ENCODE data around the gene LIPE. TPM values are rescaled to one million over a fixed set of nuclear protein-coding genes. Genes with fewer than 3 reads are reported as not detected.

Gene LIPE
- total RNA-seq, 1 donor from 2014 or later: 39.0 TPM

DNA sequence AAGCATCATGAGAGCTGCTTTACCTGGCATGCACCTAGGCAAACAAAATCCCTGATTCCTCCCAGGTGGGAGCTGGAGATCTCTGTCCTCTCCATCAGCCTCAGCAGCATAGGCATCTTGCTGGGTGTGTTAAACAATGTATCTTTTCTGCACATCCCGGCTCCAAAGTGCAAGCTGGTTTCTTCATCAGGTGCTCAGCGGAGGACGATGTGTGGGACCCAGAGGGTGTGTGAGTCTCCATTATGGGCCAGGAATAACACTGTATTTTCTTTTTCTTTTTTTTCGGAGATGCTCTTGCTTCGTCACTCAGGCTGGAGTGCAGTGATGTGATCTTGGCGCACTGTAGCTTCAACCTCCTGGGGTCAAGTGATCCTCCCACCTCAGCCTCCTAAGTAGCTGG is 47.0 kb downstream of the LIPE start:
- Mint-ChIP-seq H3K36me3 (ENCODE audit: unreplicated experiment) (peaks cover under 1% of the 10 kb centered on the region), H3K27ac (ENCODE audit: unreplicated experiment) (no peak overlapping the region), H3K27me3 (ENCODE audit: unreplicated experiment) (peaks cover 5% of the 10 kb centered on the region), H3K4me3 (ENCODE audit: unreplicated experiment) (no peak overlapping the region), H3K4me1 (ENCODE audit: low read depth, unreplicated experiment) (peaks cover 6% of the 10 kb centered on the region), H3K9me3 (ENCODE audit: unreplicated experiment) (peaks cover 5% of the 10 kb centered on the region)
- TF ChIP-seq, protein P1, sequence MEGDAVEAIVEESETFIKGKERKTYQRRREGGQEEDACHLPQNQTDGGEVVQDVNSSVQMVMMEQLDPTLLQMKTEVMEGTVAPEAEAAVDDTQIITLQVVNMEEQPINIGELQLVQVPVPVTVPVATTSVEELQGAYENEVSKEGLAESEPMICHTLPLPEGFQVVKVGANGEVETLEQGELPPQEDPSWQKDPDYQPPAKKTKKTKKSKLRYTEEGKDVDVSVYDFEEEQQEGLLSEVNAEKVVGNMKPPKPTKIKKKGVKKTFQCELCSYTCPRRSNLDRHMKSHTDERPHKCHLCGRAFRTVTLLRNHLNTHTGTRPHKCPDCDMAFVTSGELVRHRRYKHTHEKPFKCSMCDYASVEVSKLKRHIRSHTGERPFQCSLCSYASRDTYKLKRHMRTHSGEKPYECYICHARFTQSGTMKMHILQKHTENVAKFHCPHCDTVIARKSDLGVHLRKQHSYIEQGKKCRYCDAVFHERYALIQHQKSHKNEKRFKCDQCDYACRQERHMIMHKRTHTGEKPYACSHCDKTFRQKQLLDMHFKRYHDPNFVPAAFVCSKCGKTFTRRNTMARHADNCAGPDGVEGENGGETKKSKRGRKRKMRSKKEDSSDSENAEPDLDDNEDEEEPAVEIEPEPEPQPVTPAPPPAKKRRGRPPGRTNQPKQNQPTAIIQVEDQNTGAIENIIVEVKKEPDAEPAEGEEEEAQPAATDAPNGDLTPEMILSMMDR (IDR thresholded peaks at IDR 0.05; ENCODE audit: partially characterized antibody, unreplicated experiment): no peak
- DNase-seq: no peak

GRCh38 chr19:42378225-42379215 is 48.7 kb downstream of the LIPE start:
- TF ChIP-seq, protein P1 (IDR thresholded peaks at IDR 0.05; ENCODE audit: partially characterized antibody, unreplicated experiment): no peak
- Mint-ChIP-seq H3K4me1 (ENCODE audit: low read depth, unreplicated experiment) (peaks cover 6% of the 10 kb centered on the region), H3K36me3 (ENCODE audit: unreplicated experiment) (peaks cover 8% of the 10 kb centered on the region), H3K4me3 (ENCODE audit: unreplicated experiment) (no peak overlapping the region), H3K27ac (ENCODE audit: unreplicated experiment) (no peak overlapping the region), H3K9me3 (ENCODE audit: unreplicated experiment) (peaks cover 5% of the 10 kb centered on the region), H3K27me3 (ENCODE audit: unreplicated experiment) (peaks cover 8% of the 10 kb centered on the region)
- no peak for DNase-seq

DNA sequence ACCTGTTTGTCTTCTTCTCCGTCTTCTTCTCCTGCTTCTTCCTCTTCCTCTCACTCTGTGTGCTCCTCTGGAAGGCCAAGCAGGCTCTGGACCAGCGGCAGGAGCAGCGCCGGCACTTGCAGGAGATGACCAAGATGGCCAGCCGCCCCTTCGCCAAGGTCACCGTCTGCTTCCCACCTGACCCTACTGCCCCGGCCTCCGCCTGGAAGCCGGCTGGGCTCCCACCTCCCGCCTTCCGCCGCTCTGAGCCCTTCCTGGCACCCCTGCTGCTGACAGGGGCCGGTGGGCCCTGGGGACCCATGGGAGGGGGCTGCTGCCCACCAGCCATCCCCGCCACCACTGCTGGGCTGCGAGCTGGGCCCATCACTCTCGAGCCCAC is 51.0 kb downstream of the LIPE start:
- Mint-ChIP-seq H3K36me3 (ENCODE audit: unreplicated experiment) (peaks cover 8% of the 10 kb centered on the region), H3K4me3 (ENCODE audit: unreplicated experiment) (no peak overlapping the region), H3K27me3 (ENCODE audit: unreplicated experiment) (peaks cover 11% of the 10 kb centered on the region), H3K27ac (ENCODE audit: unreplicated experiment) (no peak overlapping the region), H3K4me1 (ENCODE audit: low read depth, unreplicated experiment) (peaks cover 7% of the 10 kb centered on the region), H3K9me3 (ENCODE audit: unreplicated experiment) (peaks cover 5% of the 10 kb centered on the region)
- DNase-seq: no peak
- TF ChIP-seq, protein P1 (IDR thresholded peaks at IDR 0.05; ENCODE audit: partially characterized antibody, unreplicated experiment): no peak

DNA sequence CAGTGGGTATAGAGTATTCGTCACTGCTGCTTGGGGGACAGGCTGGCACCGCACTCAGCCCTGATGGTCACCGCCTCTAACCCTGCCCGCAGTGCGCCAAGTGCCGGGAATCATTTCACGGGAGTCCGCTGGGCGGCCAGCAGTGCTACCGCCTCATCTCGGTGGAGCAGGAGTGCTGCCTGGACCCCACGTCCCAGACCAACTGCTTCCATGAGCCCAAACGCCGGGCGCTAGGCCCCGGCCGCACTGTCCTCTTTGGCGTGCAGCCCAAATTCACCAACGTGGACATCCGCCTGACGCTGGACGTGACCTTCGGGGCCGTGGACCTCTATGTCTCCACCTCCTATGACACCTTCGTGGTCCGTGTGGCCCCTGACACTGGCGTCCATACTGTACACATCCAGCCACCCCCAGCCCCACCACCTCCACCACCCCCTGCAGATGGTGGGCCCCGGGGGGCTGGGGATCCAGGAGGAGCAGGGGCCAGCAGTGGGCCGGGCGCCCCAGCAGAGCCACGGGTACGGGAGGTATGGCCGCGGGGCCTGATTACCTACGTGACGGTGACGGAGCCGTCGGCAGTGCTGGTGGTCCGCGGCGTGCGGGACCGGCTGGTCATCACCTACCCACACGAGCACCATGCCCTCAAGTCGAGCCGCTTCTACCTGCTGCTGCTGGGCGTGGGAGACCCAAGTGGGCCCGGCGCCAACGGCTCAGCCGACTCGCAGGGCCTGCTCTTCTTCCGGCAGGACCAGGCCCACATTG is 51.6 kb downstream of the LIPE start:
- TF ChIP-seq, protein P1 (IDR thresholded peaks at IDR 0.05; ENCODE audit: partially characterized antibody, unreplicated experiment): no peak
- Mint-ChIP-seq H3K4me3 (ENCODE audit: unreplicated experiment) (no peak overlapping the region), H3K27me3 (ENCODE audit: unreplicated experiment) (peaks cover 12% of the 10 kb centered on the region), H3K4me1 (ENCODE audit: low read depth, unreplicated experiment) (peaks cover 9% of the 10 kb centered on the region), H3K36me3 (ENCODE audit: unreplicated experiment) (peaks cover 8% of the 10 kb centered on the region), H3K9me3 (ENCODE audit: unreplicated experiment) (peaks cover 5% of the 10 kb centered on the region), H3K27ac (ENCODE audit: unreplicated experiment) (no peak overlapping the region)
- DNase-seq: no peak
